NCI-H1048 (cell line): Measurements from ENCODE around the gene NBEA.
"Not testable (repeated sequence)": the region's sequence is repeated elsewhere in the genome, so short reads cannot be mapped to it uniquely, and the experiment has no call there.

Experiments
- DNase-seq: peaks from one replicate; lab custom pipeline; 2025; lab: John Stamatoyannopoulos, UW

Gene NBEA

GRCh38 chr13:35664747-35665146, 722.7 kb downstream of the NBEA start:
- DNase-seq: no peak

DNA sequence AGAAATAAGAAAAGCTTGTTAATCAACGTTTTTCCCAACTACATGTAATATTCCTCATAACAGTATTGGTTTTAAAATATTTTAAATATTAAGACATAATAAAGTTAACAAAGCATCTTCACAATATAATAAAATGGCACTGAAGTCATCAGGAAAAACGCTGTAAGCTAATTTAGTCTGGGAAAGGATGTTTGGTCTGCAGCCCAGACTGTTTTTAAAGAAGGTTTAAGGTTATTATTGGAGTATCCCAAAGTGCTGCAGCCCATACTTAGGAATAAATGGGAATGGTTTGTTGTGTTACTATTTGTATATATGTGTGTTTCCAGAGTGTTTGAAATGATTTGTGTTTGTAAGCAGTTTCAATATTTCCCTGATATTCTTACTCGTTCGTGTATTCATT, 727.3 kb downstream of the NBEA start:
- DNase-seq: no peak

- no peak for DNase-seq
Measured at GRCh38 chr13:35672611-35673010, 730.5 kb downstream of the NBEA start.

GRCh38 chr13:35675651-35676050, 733.6 kb downstream of the NBEA start:
- no peak for DNase-seq

DNA sequence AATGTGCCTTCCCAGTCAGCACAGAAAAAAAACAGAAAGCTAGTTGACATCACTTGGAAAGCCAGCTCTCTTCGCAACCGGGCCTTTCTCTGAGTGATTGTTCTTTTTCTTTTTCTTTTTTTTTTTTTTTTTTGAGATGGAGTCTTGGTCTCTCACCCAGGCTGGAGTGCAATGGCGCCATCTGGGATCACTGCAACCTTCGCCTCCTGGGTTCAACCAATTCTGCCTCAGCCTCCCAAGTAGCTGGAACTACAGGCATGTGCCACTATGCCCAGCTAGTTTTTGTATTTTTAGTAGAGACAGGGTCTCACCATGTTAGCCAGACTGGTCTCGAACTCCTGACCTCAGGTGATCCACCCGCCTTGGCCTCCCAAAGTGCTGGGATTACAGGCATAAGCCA, 735.8 kb downstream of the NBEA start:
- not testable (repeated sequence) for DNase-seq

GRCh38 chr13:35681685-35682084, 739.6 kb downstream of the NBEA start:
- DNase-seq: no peak

DNA sequence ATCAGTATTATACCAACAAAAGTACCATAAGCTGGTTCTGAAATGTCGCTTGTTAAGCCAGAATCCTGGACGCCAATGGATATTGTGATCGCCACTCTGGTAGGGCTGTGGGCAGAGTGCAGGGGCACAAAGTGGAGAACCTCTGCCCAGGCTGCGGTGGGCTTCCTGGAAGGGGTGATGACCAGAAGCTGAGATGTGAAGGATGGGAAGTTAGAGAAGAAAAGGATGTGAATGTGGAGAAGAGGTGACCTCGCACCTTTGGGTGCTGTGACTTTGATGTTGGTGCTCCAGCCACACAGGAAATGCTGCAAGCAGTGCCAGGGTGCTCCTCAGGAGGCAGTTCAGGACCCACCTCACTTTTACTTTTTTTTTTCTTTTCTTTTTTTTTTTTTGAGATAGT, 742.4 kb downstream of the NBEA start:
- no peak for DNase-seq

GRCh38 chr13:35687336-35687735, 745.3 kb downstream of the NBEA start:
- no peak for DNase-seq

- DNase-seq: no peak
Measured at GRCh38 chr13:35690581-35691207, 748.6 kb downstream of the NBEA start.

DNA sequence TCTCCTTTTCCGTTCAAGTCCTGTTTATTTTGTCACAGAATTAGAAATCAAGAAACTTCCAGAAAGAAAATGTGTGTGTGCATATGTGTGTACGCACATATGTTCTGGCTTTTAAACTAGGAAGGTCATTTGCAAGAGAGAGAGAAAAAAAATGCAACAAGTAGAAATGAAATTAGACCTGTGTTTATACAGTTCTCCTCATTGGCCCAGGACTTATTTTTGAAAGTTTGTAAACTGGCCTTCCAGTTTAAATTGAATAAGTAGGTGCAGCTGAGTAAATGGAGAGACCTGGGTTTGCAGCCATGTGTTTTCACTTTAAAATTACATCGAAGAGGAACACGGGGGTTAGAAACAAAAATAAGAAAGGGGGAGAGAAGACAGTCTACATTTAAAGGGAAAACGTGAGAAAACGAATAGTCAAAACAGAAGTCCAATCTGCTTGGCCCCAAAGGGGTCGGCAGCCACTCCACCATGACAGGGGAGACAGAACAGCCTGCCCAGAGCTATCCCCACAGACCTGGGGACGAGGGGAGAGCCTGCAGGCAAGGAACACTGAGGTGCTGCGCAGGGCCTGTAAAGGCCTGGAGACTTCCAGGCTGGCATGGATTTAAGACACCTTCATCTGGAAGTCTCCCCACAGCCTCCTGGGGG, 751.2 kb downstream of the NBEA start:
- DNase-seq: no peak

DNA sequence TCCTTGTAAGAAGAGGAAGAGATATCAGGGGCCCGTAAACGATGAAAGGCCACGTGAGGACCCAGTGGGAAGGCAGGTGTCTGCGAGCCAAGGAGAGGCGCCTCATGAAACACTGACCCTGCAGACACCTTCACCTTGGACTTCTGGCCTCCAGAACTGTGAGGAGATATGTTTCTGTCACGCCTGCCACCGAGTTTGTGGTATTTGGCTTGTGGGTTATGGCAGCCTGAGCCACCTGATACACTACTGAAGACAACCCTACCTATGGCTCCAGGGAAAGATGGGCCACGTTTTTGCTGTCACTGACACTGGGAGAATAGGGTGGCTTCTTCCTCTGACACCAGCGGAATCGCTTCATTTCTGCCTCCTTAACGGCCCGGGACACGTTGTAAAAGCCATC, 752.0 kb downstream of the NBEA start:
- DNase-seq: no peak

GRCh38 chr13:35694549-35695447, 752.7 kb downstream of the NBEA start:
- DNase-seq: no peak

DNA sequence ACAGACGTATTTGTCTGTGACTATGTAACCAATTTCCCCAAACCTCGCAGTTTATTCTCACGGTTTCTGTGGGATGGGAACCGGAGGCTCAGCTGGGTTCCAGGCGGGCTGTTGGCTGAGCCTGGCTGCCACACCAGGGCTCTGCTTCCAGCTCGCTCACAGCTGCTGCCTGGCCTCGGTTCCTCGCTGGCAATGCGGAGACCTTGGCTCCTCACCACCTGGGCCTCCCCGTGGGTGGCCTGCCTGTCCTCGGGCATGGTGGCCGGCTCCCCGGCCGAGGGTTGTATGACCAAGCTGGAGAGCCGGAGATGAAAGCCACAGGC, 753.3 kb downstream of the NBEA start:
- no peak for DNase-seq

- no peak for DNase-seq
Measured at GRCh38 chr13:35697186-35697730, 755.2 kb downstream of the NBEA start.

DNA sequence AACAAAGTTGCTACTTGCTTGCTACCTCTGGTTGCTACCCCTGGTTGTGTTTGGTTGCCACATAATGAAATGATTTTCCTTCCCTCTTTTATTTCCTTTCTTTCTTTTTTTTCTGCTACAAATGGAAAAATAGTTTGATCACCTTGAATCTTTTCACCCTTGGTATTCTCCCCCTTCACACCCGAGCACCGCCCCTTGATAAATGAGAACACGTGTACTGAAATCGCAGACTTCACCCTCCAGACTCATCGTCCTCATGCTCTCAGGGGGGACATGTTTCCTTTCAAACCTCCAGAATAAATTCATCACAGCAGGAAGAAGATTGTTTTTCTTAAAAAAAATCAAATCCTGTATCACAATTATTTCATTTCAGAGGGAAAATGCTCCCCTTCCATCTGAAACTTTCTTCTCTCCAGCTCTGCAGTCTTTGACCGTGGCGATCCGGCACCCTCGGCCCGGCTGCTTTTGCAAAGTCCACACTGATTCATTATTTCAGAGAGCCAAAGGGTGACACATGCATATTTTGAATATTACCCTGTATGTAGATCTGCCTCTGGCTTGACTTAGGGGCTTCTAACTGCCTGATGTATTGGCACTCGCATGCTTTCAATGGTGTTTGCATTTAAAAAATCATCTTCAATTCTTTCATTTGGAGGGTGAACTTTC, 757.0 kb downstream of the NBEA start:
- no peak for DNase-seq

- no peak for DNase-seq
Measured at GRCh38 chr13:35699825-35700510, 757.9 kb downstream of the NBEA start.

- DNase-seq: no peak
Measured at GRCh38 chr13:35700671-35701070, 758.6 kb downstream of the NBEA start.

DNA sequence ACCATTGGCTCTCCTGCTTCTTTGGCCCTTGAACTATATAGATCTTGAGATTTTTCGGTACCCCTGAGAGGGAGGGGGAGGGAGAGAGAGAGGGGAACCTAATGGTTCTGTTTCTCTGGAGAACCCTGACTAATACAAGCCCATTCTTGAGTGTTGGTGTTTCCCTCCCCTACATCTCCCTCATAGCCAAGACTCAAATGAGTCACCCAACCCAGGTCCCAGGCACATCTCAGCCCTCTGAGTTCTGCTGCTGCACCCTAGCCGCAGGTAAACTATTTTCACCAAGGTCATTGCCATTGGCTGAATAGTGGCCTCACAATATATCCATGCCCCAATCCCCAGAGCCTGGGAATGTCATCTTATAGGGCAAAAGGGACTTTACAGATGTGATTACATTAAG, 760.2 kb downstream of the NBEA start:
- DNase-seq: no peak

DNA sequence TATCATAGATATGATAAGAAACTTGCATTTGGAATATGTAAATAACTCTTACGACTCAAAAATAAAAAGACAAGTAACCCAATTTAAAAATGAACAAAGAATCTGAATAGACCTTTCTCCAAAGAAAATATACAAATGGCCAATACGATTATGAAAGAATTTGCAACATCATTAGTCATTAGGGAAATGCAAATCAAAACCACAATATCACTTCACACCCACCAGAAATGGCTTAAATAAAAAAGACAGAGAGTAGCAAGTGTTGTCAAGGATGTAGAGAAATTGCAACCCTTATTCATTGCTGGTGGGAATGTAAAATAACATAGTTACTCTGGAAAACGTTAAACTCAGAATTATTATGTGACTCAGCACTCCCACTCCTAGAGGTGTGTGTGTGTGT, 761.0 kb downstream of the NBEA start:
- no peak for DNase-seq

GRCh38 chr13:35704331-35704730, 762.3 kb downstream of the NBEA start:
- no peak for DNase-seq

- no peak for DNase-seq
Measured at GRCh38 chr13:35706281-35706680, 764.2 kb downstream of the NBEA start.

GRCh38 chr13:35706721-35707120, 764.7 kb downstream of the NBEA start:
- no peak for DNase-seq
